GM12878 (cell line): ENCODE results near the gene TARM1. TPM values are rescaled to one million over a fixed set of nuclear protein-coding genes. Genes with fewer than 3 reads are reported as not detected.

Experiments used
- ATAC-seq: fragments of 200-7000 bp; cut with Tn5 transposase; 3 replicates; pipeline ENCODE4 v1.9.1; 2020; ENCODE audit warnings: mild to moderate bottlenecking, moderate library complexity
- BruUV-seq: library from RNA; stranded (reverse); fragments of 400-500 nt; replicated peaks from 2 replicates; lab custom pipeline; 2021; lab: Mats Ljungman, UMichigan
- CTCF ChIA-PET: fragments of 300-600 bp; sonication (Branson Sonifier 250); formaldehyde crosslinking; extraction: SDS; loops from one replicate; lab custom pipeline; 2021; ENCODE audit warnings: inconsistent platforms; lab: Yijun Ruan, JAX
- POLR2A ChIA-PET: fragments of 350-600 bp; formaldehyde crosslinking; extraction: SDS; loops from one replicate; lab custom pipeline; 2021; ENCODE audit warnings: inconsistent platforms; lab: Charles Lee
- RAD21 ChIA-PET: fragments of 300-600 bp; sonication (Branson Sonifier 250); formaldehyde crosslinking; loops from one replicate; lab custom pipeline; 2023; ENCODE audit warnings: antibody characterized with exemption; ENCODE audit not compliant: unreplicated experiment; lab: Charles Lee
- SMC1A ChIA-PET: fragments of 300-600 bp; sonication (Branson Sonifier 250); formaldehyde crosslinking; loops from one replicate; lab custom pipeline; 2023; ENCODE audit not compliant: unreplicated experiment, uncharacterized antibody; lab: Charles Lee
- DNase-seq: peaks from one replicate; pipeline ENCODE4 v3.0.0-alpha.2; 2011; ENCODE audit warnings: low read depth, low spot score
- FAIRE-seq: peaks from 3 replicates; lab custom pipeline; 2011; peaks lifted over from hg19 to GRCh38; lab: Jason Lieb, UNC
- H2AFZ ChIP-seq: 2 replicates; pipeline ENCODE4 v1.6.0; 2011; ENCODE audit warnings: low read depth, low read length, control low read depth; ENCODE audit not compliant: control insufficient read depth
- H3K27ac ChIP-seq: 2 replicates; pipeline ENCODE4 v1.5.1; 2011; ENCODE audit warnings: control low read depth; ENCODE audit not compliant: control insufficient read depth, insufficient read depth
- H3K27me3 ChIP-seq, 2 experiments: replicated peaks in 1 of 2; 2 replicates each; pipeline versions ENCODE4 v1.6.0 to v1.6.1; 2011; ENCODE audit warnings: low read length in 1 of 2; ENCODE audit not compliant: control insufficient read depth in 2 of 2, insufficient read depth in 2 of 2
- H3K36me3 ChIP-seq, 2 experiments: 2 replicates each; pipeline ENCODE4 v1.5.1; 2011; ENCODE audit warnings: low read length in 1 of 2; ENCODE audit not compliant: control insufficient read depth in 2 of 2, insufficient read depth in 2 of 2
- H3K4me1 ChIP-seq: 2 replicates; pipeline ENCODE4 v1.6.1; 2011; ENCODE audit warnings: mild to moderate bottlenecking, low read length, moderate library complexity, mixed read lengths; ENCODE audit not compliant: control insufficient read depth, insufficient read depth
- H3K4me2 ChIP-seq: 2 replicates; pipeline ENCODE4 v1.6.0; 2011; ENCODE audit warnings: control low read depth; ENCODE audit not compliant: control insufficient read depth, insufficient read depth
- H3K4me3 ChIP-seq: fragments of 200-600 bp; sonication (generic); 2 replicates; pipeline ENCODE4 v1.5.1; 2016
- H3K79me2 ChIP-seq: 2 replicates; pipeline ENCODE4 v1.6.0; 2011; ENCODE audit warnings: low read length; ENCODE audit not compliant: control insufficient read depth, insufficient read depth
- H3K9ac ChIP-seq: 2 replicates; pipeline ENCODE4 v1.8.0; 2011; ENCODE audit warnings: low read length, control low read depth, mixed read lengths; ENCODE audit not compliant: control insufficient read depth, insufficient read depth
- H3K9me3 ChIP-seq: replicated peaks from 3 replicates; pipeline ENCODE4 v1.5.1; 2011; ENCODE audit warnings: mild to moderate bottlenecking, low read length; ENCODE audit not compliant: control insufficient read depth, insufficient read depth
- H4K20me1 ChIP-seq: 2 replicates; pipeline ENCODE4 v1.6.0; 2011; ENCODE audit not compliant: control insufficient read depth, insufficient read depth
- MEF2A ChIP-seq: IDR thresholded peaks from 2 replicates; pipeline ENCODE4 v1.6.1; 2011; ENCODE audit warnings: low read depth, mild to moderate bottlenecking, low read length, moderate library complexity; ENCODE audit not compliant: insufficient read depth
- NRF1 ChIP-seq: conservative IDR thresholded peaks from 2 replicates; pipeline ENCODE4 v1.6.1; 2011; ENCODE audit warnings: mild to moderate bottlenecking, low read depth, low read length, improper control_type of control experiment
- STAT1 ChIP-seq: fragments of 450-650 bp; conservative IDR thresholded peaks from 2 replicates; pipeline ENCODE4 v1.6.1; 2014; ENCODE audit warnings: antibody characterized with exemption, mild to moderate bottlenecking
- STAT3 ChIP-seq: IDR thresholded peaks from 2 replicates; pipeline ENCODE4 v1.6.1; 2011; ENCODE audit warnings: low read depth, low read length, improper control_type of control experiment
- TCF12 ChIP-seq: IDR thresholded peaks from 2 replicates; pipeline ENCODE4 v1.6.1; 2011; ENCODE audit warnings: low read depth, mild to moderate bottlenecking, low read length
- YBX1 ChIP-seq: fragments of 450-650 bp; IDR thresholded peaks from 2 replicates; pipeline ENCODE4 v1.6.1; 2016; ENCODE audit warnings: antibody characterized with exemption
- ZNF24 ChIP-seq: fragments of 450-650 bp; IDR thresholded peaks from 2 replicates; pipeline ENCODE4 v1.6.1; 2017; ENCODE audit warnings: antibody characterized with exemption, mild to moderate bottlenecking
- WGBS: methylation state at CpG from one replicate; pipeline ENCODE4 v1.1.6; 2016; ENCODE audit warnings: low lambda C conversion rate; ENCODE audit not compliant: insufficient replicate concordance, insufficient coverage; ENCODE audit errors: missing lambda C conversion rate; 5-methylcytosine and 5-hydroxymethylcytosine counted together
- in situ Hi-C: fragments of 300-500 bp; cut with MboI; formaldehyde crosslinking; loops from 9 replicates; pipeline ENCODE4 v1.14.3; 2018; ENCODE audit warnings: mixed read lengths
- intact Hi-C: fragments of 100-400 bp; cut with micrococcal nuclease; formaldehyde crosslinking; loops from one replicate; pipeline ENCODE4 v1.14.2; 2022; ENCODE audit not compliant: unreplicated experiment
- polyA plus RNA-seq, 11 experiments: library from polyadenylated mRNA; depleted of rRNA in 4 of 11; unstranded in 6 of 11; stranded (reverse) in 5 of 11; fragments of >200 nt; fragmentation: Nextera tagmentation in 4 of 11; fragmentation: Illumina TruSeq in 1 of 11; extraction: Ambion mirVana in 4 of 11; extraction: Trizol in 1 of 11; gene quantifications; 1 replicate in 1 of 11; 2 replicates in 10 of 11; pipeline versions ENCODE4 v1.2.1 to v1.2.3, GENCODE V29; 2011 to 2016; ENCODE audit warnings: inconsistent platforms in 2 of 11, missing spikeins in 2 of 11, low read depth in 1 of 11
- small RNA-seq: library from RNA; depleted of rRNA; stranded (forward); fragments of <200 nt; gene quantifications from one replicate; pipeline ENCODE3, GENCODE V24; 2014
- total RNA-seq, 4 experiments: library from RNA; depleted of rRNA in 3 of 4; stranded (reverse); fragments of >200 nt in 3 of 4; fragmentation: Illumina TruSeq in 1 of 4; extraction: Trizol in 1 of 4; gene quantifications; 2 replicates each; pipeline versions ENCODE4 v1.2.1 to v1.2.3, GENCODE V29; 2013 to 2021
- TF ChIP-seq, protein P1 (sequence below): IDR thresholded peaks from 2 replicates; pipeline ENCODE4 v1.6.1; 2012; ENCODE audit warnings: low read depth, low read length, improper control_type of control experiment
- TF ChIP-seq, protein P2 (sequence below): fragments of 450-650 bp; IDR thresholded peaks from 2 replicates; pipeline ENCODE4 v1.6.1; 2018; ENCODE audit warnings: borderline replicate concordance, mild to moderate bottlenecking; ENCODE audit not compliant: partially characterized antibody

TARM1 gene
- total and polyA plus RNA-seq, 10 of the 15 experiments (the other 5 are each of a cell fraction or from before 2014, with no cell fraction given), result not detected

DNA sequence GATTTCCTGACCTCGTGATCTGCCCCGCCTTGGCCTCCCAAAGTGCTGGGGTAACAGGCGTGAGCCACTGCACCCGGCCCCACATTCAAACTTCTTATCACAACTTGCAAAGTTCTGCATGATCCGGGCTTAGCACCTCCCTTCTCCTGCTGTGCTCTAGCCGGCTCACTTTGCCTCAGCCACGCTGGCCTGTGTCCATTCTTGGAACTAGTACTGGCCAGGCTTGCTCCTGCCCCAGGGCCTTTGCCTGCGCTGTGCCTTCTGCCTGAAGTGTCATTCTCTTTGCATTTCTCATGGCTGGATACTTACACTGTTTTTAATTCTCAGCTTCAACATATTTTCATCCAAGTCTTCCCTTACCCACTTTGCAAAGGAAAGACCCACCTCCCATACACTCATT is 59.8 kb downstream of the TARM1 start:
- no peak overlapping the region for H2AFZ ChIP-seq
- FAIRE-seq (no peak), DNase-seq (no peak), ATAC-seq (no peak)
- H3K9me3 ChIP-seq, result no peaks in the 10 kb centered on the region; the same call in 2 of the 3 replicates
- CTCF ChIA-PET, result no interaction called here
- H3K4me1 ChIP-seq, result no peaks in the 10 kb centered on the region
- POLR2A ChIA-PET, result no interaction called here
- TF ChIP-seq STAT1 (no peak), ZNF24 (no peak), YBX1 (no peak), STAT3 (no peak), TCF12 (no peak), MEF2A (no peak), NRF1 (no peak)
- TF ChIP-seq, protein P1, sequence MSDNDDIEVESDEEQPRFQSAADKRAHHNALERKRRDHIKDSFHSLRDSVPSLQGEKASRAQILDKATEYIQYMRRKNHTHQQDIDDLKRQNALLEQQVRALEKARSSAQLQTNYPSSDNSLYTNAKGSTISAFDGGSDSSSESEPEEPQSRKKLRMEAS, result no peak
- TF ChIP-seq, protein P2, sequence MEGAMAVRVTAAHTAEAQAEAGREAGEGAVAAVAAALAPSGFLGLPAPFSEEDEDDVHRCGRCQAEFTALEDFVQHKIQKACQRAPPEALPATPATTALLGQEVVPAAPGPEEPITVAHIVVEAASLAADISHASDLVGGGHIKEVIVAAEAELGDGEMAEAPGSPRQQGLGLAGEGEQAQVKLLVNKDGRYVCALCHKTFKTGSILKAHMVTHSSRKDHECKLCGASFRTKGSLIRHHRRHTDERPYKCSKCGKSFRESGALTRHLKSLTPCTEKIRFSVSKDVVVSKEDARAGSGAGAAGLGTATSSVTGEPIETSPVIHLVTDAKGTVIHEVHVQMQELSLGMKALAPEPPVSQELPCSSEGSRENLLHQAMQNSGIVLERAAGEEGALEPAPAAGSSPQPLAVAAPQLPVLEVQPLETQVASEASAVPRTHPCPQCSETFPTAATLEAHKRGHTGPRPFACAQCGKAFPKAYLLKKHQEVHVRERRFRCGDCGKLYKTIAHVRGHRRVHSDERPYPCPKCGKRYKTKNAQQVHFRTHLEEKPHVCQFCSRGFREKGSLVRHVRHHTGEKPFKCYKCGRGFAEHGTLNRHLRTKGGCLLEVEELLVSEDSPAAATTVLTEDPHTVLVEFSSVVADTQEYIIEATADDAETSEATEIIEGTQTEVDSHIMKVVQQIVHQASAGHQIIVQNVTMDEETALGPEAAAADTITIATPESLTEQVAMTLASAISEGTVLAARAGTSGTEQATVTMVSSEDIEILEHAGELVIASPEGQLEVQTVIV, result no peak
- in situ Hi-C loops (loop anchor here (10.0 kb wide), 2 partner anchors 597 to 827 kb away; partner anchors contain the start of gene ZNF665), intact Hi-C loops (loop anchor here (10.0 kb wide), 1 partner anchor 597 kb away; no protein-coding TSS in a partner anchor)
- H4K20me1 ChIP-seq, result no peaks in the 10 kb centered on the region
- RAD21 ChIA-PET, result no interaction called here
- H3K36me3 ChIP-seq, result no peaks in the 10 kb centered on the region
- no peaks in the 10 kb centered on the region for H3K27me3 ChIP-seq
- 54% methylated on average over 8 of the region's 8 CpGs for WGBS
- no peak overlapping the region for H3K4me2 ChIP-seq
- H3K27ac ChIP-seq, result no peak overlapping the region
- no TSS peak for BruUV-seq
- H3K79me2 ChIP-seq, result no peaks in the 10 kb centered on the region
- H3K9ac ChIP-seq, result no peak overlapping the region
- SMC1A ChIA-PET, result no interaction called here
- no peak overlapping the region for H3K4me3 ChIP-seq

Small RNA genes within 50 kb of the gene (small RNA-seq; reads per million reads assigned to genes)
- gene AC012314.20, result not detected

Other genes with a start within 250 kb of the TARM1 start
Only the 7 nearest of the 21 such genes appear.
- gene VSTM1, start 17.5 kb downstream of the TARM1 start, total RNA-seq (2014; rRNA removed), result not detected in 2 replicates
- not detected in 2 replicates for gene VSTM1, start 17.5 kb downstream of the TARM1 start, total RNA-seq (2014; rRNA removed; fragmentation: Illumina TruSeq; extraction: Trizol)
- not detected in 2 replicates for gene VSTM1, start 17.5 kb downstream of the TARM1 start, total RNA-seq (2021)
- not detected in 2 replicates for gene VSTM1, start 17.5 kb downstream of the TARM1 start, polyA plus RNA-seq (2011; rRNA removed)
- gene VSTM1, start 17.5 kb downstream of the TARM1 start, polyA plus RNA-seq (2014; fragmentation: Illumina TruSeq; extraction: Trizol), result not detected in 2 replicates
- gene VSTM1, start 17.5 kb downstream of the TARM1 start, polyA plus RNA-seq (2014; fragmentation: Nextera tagmentation; extraction: Ambion mirVana), result not detected
- gene VSTM1, start 17.5 kb downstream of the TARM1 start, polyA plus RNA-seq (2014; rRNA removed), result not detected in 2 replicates
- not detected for gene VSTM1, start 17.5 kb downstream of the TARM1 start, polyA plus RNA-seq (2016; fragmentation: Nextera tagmentation; extraction: Ambion mirVana)
- 0.11 TPM in 1 of 2 replicates, not detected in the other for gene OSCAR, start 19.4 kb upstream of the TARM1 start, total RNA-seq (2014; rRNA removed)
- not detected in 2 replicates for gene OSCAR, start 19.4 kb upstream of the TARM1 start, total RNA-seq (2014; rRNA removed; fragmentation: Illumina TruSeq; extraction: Trizol)
- gene OSCAR, start 19.4 kb upstream of the TARM1 start, total RNA-seq (2021), result 0.13 TPM in 1 of 2 replicates, not detected in the other
- 0.04 and 0.10 TPM in 2 replicates for gene OSCAR, start 19.4 kb upstream of the TARM1 start, polyA plus RNA-seq (2011; rRNA removed)
- gene OSCAR, start 19.4 kb upstream of the TARM1 start, polyA plus RNA-seq (2014; fragmentation: Illumina TruSeq; extraction: Trizol), result not detected in 2 replicates
- not detected for gene OSCAR, start 19.4 kb upstream of the TARM1 start, polyA plus RNA-seq (2014; fragmentation: Nextera tagmentation; extraction: Ambion mirVana)
- 0.24 and 0.27 TPM in 2 replicates for gene OSCAR, start 19.4 kb upstream of the TARM1 start, polyA plus RNA-seq (2014; rRNA removed)
- gene OSCAR, start 19.4 kb upstream of the TARM1 start, polyA plus RNA-seq (2016; fragmentation: Nextera tagmentation; extraction: Ambion mirVana), result under 1 TPM in 1 of 2 experiments, not detected in 1; 0.08 TPM
- gene NDUFA3, start 21.5 kb upstream of the TARM1 start, total RNA-seq (2014; rRNA removed), result 73.0 and 73.8 TPM in 2 replicates
- gene NDUFA3, start 21.5 kb upstream of the TARM1 start, total RNA-seq (2014; rRNA removed; fragmentation: Illumina TruSeq; extraction: Trizol), result 147 and 162 TPM in 2 replicates
- 131 and 143 TPM in 2 replicates for gene NDUFA3, start 21.5 kb upstream of the TARM1 start, total RNA-seq (2021)
- 27.1 and 40.0 TPM in 2 replicates for gene NDUFA3, start 21.5 kb upstream of the TARM1 start, polyA plus RNA-seq (2011; rRNA removed)
- gene NDUFA3, start 21.5 kb upstream of the TARM1 start, polyA plus RNA-seq (2014; fragmentation: Illumina TruSeq; extraction: Trizol), result 33.9 and 102 TPM in 2 replicates
- gene NDUFA3, start 21.5 kb upstream of the TARM1 start, polyA plus RNA-seq (2014; fragmentation: Nextera tagmentation; extraction: Ambion mirVana), result 100 to 1,000 TPM; 295 to 302 TPM
- 110 and 152 TPM in 2 replicates for gene NDUFA3, start 21.5 kb upstream of the TARM1 start, polyA plus RNA-seq (2014; rRNA removed)
- 100 to 1,000 TPM; 312 to 335 TPM for gene NDUFA3, start 21.5 kb upstream of the TARM1 start, polyA plus RNA-seq (2016; fragmentation: Nextera tagmentation; extraction: Ambion mirVana)
- 27.9 and 35.2 TPM in 2 replicates for gene TFPT, start 34.3 kb upstream of the TARM1 start, total RNA-seq (2014; rRNA removed)
- gene TFPT, start 34.3 kb upstream of the TARM1 start, total RNA-seq (2014; rRNA removed; fragmentation: Illumina TruSeq; extraction: Trizol), result 22.8 and 23.2 TPM in 2 replicates
- 31.4 and 34.5 TPM in 2 replicates for gene TFPT, start 34.3 kb upstream of the TARM1 start, total RNA-seq (2021)
- gene TFPT, start 34.3 kb upstream of the TARM1 start, polyA plus RNA-seq (2011; rRNA removed), result 10.4 and 16.8 TPM in 2 replicates
- gene TFPT, start 34.3 kb upstream of the TARM1 start, polyA plus RNA-seq (2014; fragmentation: Illumina TruSeq; extraction: Trizol), result 2.4 and 11.3 TPM in 2 replicates
- 10 to 100 TPM in 1 of 2 experiments, 1 to 10 TPM in 1; 1.7 to 10.9 TPM for gene TFPT, start 34.3 kb upstream of the TARM1 start, polyA plus RNA-seq (2014; fragmentation: Nextera tagmentation; extraction: Ambion mirVana)
- gene TFPT, start 34.3 kb upstream of the TARM1 start, polyA plus RNA-seq (2014; rRNA removed), result 36.1 and 40.6 TPM in 2 replicates
- 10 to 100 TPM; 37.3 to 40.2 TPM for gene TFPT, start 34.3 kb upstream of the TARM1 start, polyA plus RNA-seq (2016; fragmentation: Nextera tagmentation; extraction: Ambion mirVana)
- gene PRPF31, start 34.4 kb upstream of the TARM1 start, total RNA-seq (2014; rRNA removed), result 68.8 and 77.7 TPM in 2 replicates
- 51.9 and 58.4 TPM in 2 replicates for gene PRPF31, start 34.4 kb upstream of the TARM1 start, total RNA-seq (2014; rRNA removed; fragmentation: Illumina TruSeq; extraction: Trizol)
- 82.9 and 88.0 TPM in 2 replicates for gene PRPF31, start 34.4 kb upstream of the TARM1 start, total RNA-seq (2021)
- gene PRPF31, start 34.4 kb upstream of the TARM1 start, polyA plus RNA-seq (2011; rRNA removed), result 33.1 and 43.4 TPM in 2 replicates
- gene PRPF31, start 34.4 kb upstream of the TARM1 start, polyA plus RNA-seq (2014; fragmentation: Illumina TruSeq; extraction: Trizol), result 55.5 and 66.4 TPM in 2 replicates
- gene PRPF31, start 34.4 kb upstream of the TARM1 start, polyA plus RNA-seq (2014; fragmentation: Nextera tagmentation; extraction: Ambion mirVana), result 1 to 10 TPM; 2.7 to 9.8 TPM
- gene PRPF31, start 34.4 kb upstream of the TARM1 start, polyA plus RNA-seq (2014; rRNA removed), result 73.1 and 90.9 TPM in 2 replicates
- gene PRPF31, start 34.4 kb upstream of the TARM1 start, polyA plus RNA-seq (2016; fragmentation: Nextera tagmentation; extraction: Ambion mirVana), result 100 to 1,000 TPM; 153 to 170 TPM
- 6.7 and 9.1 TPM in 2 replicates for gene CNOT3, start 56.4 kb upstream of the TARM1 start, total RNA-seq (2014; rRNA removed)
- gene CNOT3, start 56.4 kb upstream of the TARM1 start, total RNA-seq (2014; rRNA removed; fragmentation: Illumina TruSeq; extraction: Trizol), result 7.1 and 7.6 TPM in 2 replicates
- 44.9 and 55.6 TPM in 2 replicates for gene CNOT3, start 56.4 kb upstream of the TARM1 start, total RNA-seq (2021)
- gene CNOT3, start 56.4 kb upstream of the TARM1 start, polyA plus RNA-seq (2011; rRNA removed), result 5.8 and 5.9 TPM in 2 replicates
- 33.3 and 45.1 TPM in 2 replicates for gene CNOT3, start 56.4 kb upstream of the TARM1 start, polyA plus RNA-seq (2014; fragmentation: Illumina TruSeq; extraction: Trizol)
- under 1 TPM; 0.14 to 0.62 TPM for gene CNOT3, start 56.4 kb upstream of the TARM1 start, polyA plus RNA-seq (2014; fragmentation: Nextera tagmentation; extraction: Ambion mirVana)
- gene CNOT3, start 56.4 kb upstream of the TARM1 start, polyA plus RNA-seq (2014; rRNA removed), result 18.8 and 21.0 TPM in 2 replicates
- 10 to 100 TPM; 29.7 to 32.8 TPM for gene CNOT3, start 56.4 kb upstream of the TARM1 start, polyA plus RNA-seq (2016; fragmentation: Nextera tagmentation; extraction: Ambion mirVana)
- gene LENG1, start 78.4 kb upstream of the TARM1 start, total RNA-seq (2014; rRNA removed), result 6.5 and 7.7 TPM in 2 replicates
- 6.0 and 6.4 TPM in 2 replicates for gene LENG1, start 78.4 kb upstream of the TARM1 start, total RNA-seq (2014; rRNA removed; fragmentation: Illumina TruSeq; extraction: Trizol)
- 5.1 and 5.5 TPM in 2 replicates for gene LENG1, start 78.4 kb upstream of the TARM1 start, total RNA-seq (2021)
- gene LENG1, start 78.4 kb upstream of the TARM1 start, polyA plus RNA-seq (2011; rRNA removed), result 2.4 and 3.0 TPM in 2 replicates
- 1.1 and 5.3 TPM in 2 replicates for gene LENG1, start 78.4 kb upstream of the TARM1 start, polyA plus RNA-seq (2014; fragmentation: Illumina TruSeq; extraction: Trizol)
- 1 to 10 TPM in 1 of 2 experiments, under 1 TPM in 1; 0.21 to 1.1 TPM for gene LENG1, start 78.4 kb upstream of the TARM1 start, polyA plus RNA-seq (2014; fragmentation: Nextera tagmentation; extraction: Ambion mirVana)
- gene LENG1, start 78.4 kb upstream of the TARM1 start, polyA plus RNA-seq (2014; rRNA removed), result 7.0 and 7.8 TPM in 2 replicates
- 10 to 100 TPM; 10.7 to 10.8 TPM for gene LENG1, start 78.4 kb upstream of the TARM1 start, polyA plus RNA-seq (2016; fragmentation: Nextera tagmentation; extraction: Ambion mirVana)